ENCODE data around the gene TIAM2. TPM values are rescaled to one million over a fixed set of nuclear protein-coding genes. Genes with fewer than 3 reads are reported as not detected.

The TIAM2 gene
- total RNA-seq, 1 experiment from 2014 or later: 9.1 TPM

GRCh38 chr6:155001482-155001881, 6.4 kb downstream of the TIAM2 start:
- intact Hi-C loops (cut with micrococcal nuclease; ENCODE audit: unreplicated experiment): no loop called here

DNA sequence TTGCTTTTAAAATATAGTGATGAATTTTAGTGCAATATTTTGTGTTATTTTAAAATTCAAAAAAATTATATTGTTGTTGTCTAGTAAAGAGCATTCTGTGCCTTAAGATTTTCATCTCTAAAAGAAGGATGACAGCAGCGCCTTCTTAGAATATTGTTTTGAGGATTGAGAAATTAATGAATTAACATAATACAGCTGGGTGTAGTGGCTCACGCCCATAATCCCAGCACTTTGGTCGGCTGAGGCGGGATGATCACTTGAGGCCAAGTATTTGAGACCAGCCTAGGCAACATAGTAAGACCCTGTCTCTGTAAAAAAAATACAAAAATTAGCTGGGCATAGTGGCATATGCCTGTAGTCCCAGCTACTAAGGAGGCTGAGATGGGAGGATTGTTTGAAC, 6.8 kb downstream of the TIAM2 start:
- POLR2A ChIA-PET (ENCODE audit: low non-redundant PET): interaction anchor here (0.6 kb wide), 1 partner anchor 317 kb away, joined by 9 read pairs; no protein-coding TSS in a partner anchor
- no peaks in the 10 kb centered on the region for H3K4me1 ChIP-seq (ENCODE audit: insufficient read depth, low read length, poor library complexity, severe bottlenecking)
- no peaks in the 10 kb centered on the region for H3K9me3 ChIP-seq (ENCODE audit: low read depth, low read length, poor library complexity, severe bottlenecking)
- DNase-seq (ENCODE audit: low spot score): no peak
- H3K27me3 ChIP-seq (replicated peaks; ENCODE audit: insufficient read depth, low read depth, low read length, poor library complexity): no peaks in the 10 kb centered on the region
- intact Hi-C loops (cut with micrococcal nuclease; ENCODE audit: unreplicated experiment): no loop called here
- BruUV-seq (replicated peaks): no TSS peak
- H3K27ac ChIP-seq (ENCODE audit: low read depth, low read length, poor library complexity, severe bottlenecking): no peak overlapping the region
- no peak overlapping the region for H3K4me3 ChIP-seq (ENCODE audit: low read depth, low read length, poor library complexity, severe bottlenecking)
- CTCF ChIA-PET: no interaction called here
- H3K36me3 ChIP-seq (ENCODE audit: insufficient read depth, low read length, poor library complexity, severe bottlenecking): no peaks in the 10 kb centered on the region
- TF ChIP-seq EZH2 (IDR thresholded peaks at IDR 0.05; ENCODE audit: borderline replicate concordance, low read depth, low read length, poor library complexity, severe bottlenecking): no peak
- TF ChIP-seq, protein P1, sequence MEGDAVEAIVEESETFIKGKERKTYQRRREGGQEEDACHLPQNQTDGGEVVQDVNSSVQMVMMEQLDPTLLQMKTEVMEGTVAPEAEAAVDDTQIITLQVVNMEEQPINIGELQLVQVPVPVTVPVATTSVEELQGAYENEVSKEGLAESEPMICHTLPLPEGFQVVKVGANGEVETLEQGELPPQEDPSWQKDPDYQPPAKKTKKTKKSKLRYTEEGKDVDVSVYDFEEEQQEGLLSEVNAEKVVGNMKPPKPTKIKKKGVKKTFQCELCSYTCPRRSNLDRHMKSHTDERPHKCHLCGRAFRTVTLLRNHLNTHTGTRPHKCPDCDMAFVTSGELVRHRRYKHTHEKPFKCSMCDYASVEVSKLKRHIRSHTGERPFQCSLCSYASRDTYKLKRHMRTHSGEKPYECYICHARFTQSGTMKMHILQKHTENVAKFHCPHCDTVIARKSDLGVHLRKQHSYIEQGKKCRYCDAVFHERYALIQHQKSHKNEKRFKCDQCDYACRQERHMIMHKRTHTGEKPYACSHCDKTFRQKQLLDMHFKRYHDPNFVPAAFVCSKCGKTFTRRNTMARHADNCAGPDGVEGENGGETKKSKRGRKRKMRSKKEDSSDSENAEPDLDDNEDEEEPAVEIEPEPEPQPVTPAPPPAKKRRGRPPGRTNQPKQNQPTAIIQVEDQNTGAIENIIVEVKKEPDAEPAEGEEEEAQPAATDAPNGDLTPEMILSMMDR (conservative IDR thresholded peaks at IDR 0.05; ENCODE audit: low read depth, low read length): no peak

More at GRCh38 chr6:155001482-155001881, 6.4 kb downstream of the TIAM2 start:
- H3K4me3 ChIP-seq (ENCODE audit: low read depth, low read length, poor library complexity, severe bottlenecking): no peak overlapping the region
- DNase-seq (ENCODE audit: low spot score): no peak
- POLR2A ChIA-PET (ENCODE audit: low non-redundant PET): interaction anchor here (0.6 kb wide), 1 partner anchor 316 kb away, joined by 9 read pairs; no protein-coding TSS in a partner anchor
- peaks cover under 1% of the 10 kb centered on the region for H3K27me3 ChIP-seq (replicated peaks; ENCODE audit: insufficient read depth, low read depth, low read length, poor library complexity)
- no peak for TF ChIP-seq EZH2 (IDR thresholded peaks at IDR 0.05; ENCODE audit: borderline replicate concordance, low read depth, low read length, poor library complexity, severe bottlenecking)
- TF ChIP-seq, protein P1 (conservative IDR thresholded peaks at IDR 0.05; ENCODE audit: low read depth, low read length): no peak
- CTCF ChIA-PET: no interaction called here
- peaks cover 2% of the 10 kb centered on the region for H3K4me1 ChIP-seq (ENCODE audit: insufficient read depth, low read length, poor library complexity, severe bottlenecking)
- H3K27ac ChIP-seq (ENCODE audit: low read depth, low read length, poor library complexity, severe bottlenecking): no peak overlapping the region
- BruUV-seq (replicated peaks): no TSS peak
- H3K9me3 ChIP-seq (ENCODE audit: low read depth, low read length, poor library complexity, severe bottlenecking): no peaks in the 10 kb centered on the region
- no peaks in the 10 kb centered on the region for H3K36me3 ChIP-seq (ENCODE audit: insufficient read depth, low read length, poor library complexity, severe bottlenecking)

DNA sequence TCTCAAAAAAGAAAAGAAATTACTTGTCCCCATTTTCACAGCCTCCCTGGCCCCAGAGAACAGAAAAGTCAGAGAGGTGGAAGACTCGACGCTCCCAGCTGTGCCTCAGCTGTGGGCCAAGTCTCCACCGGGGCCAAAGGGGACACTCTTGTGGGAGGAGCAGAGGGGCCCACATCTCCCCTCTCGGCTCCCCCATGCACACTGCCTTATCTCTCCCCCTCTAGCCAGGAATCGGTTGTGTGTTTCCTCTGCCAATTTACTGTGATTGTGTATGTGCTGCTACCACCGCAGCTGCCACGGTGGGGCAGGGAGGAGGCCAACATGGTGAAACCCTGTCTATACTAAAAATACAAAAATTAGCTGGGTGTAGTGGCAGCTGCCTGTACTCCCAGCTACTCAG, 8.4 kb downstream of the TIAM2 start:
- no peak for DNase-seq (ENCODE audit: low spot score)
- CTCF ChIA-PET: no interaction called here
- no peak for TF ChIP-seq EZH2 (IDR thresholded peaks at IDR 0.05; ENCODE audit: borderline replicate concordance, low read depth, low read length, poor library complexity, severe bottlenecking)
- TF ChIP-seq, protein P1 (conservative IDR thresholded peaks at IDR 0.05; ENCODE audit: low read depth, low read length): no peak
- no peaks in the 10 kb centered on the region for H3K9me3 ChIP-seq (ENCODE audit: low read depth, low read length, poor library complexity, severe bottlenecking)
- H3K4me1 ChIP-seq (ENCODE audit: insufficient read depth, low read length, poor library complexity, severe bottlenecking): no peaks in the 10 kb centered on the region
- intact Hi-C loops (cut with micrococcal nuclease; ENCODE audit: unreplicated experiment): no loop called here
- no peak overlapping the region for H3K27ac ChIP-seq (ENCODE audit: low read depth, low read length, poor library complexity, severe bottlenecking)
- POLR2A ChIA-PET (ENCODE audit: low non-redundant PET): no interaction called here
- no peak overlapping the region for H3K4me3 ChIP-seq (ENCODE audit: low read depth, low read length, poor library complexity, severe bottlenecking)
- no peaks in the 10 kb centered on the region for H3K27me3 ChIP-seq (replicated peaks; ENCODE audit: insufficient read depth, low read depth, low read length, poor library complexity)
- no peaks in the 10 kb centered on the region for H3K36me3 ChIP-seq (ENCODE audit: insufficient read depth, low read length, poor library complexity, severe bottlenecking)
- BruUV-seq (replicated peaks): no TSS peak

Data from A673 (cell line).